Activated CD4-positive, alpha-beta memory T cell treated with anti-CD3 and anti-CD28 coated beads for 36 hours (primary cell): ENCODE data around the gene AFF3. TPM values are rescaled to one million over a fixed set of nuclear protein-coding genes. Genes with fewer than 3 reads are reported as not detected.

ENCODE experiments used
- CTCF ChIA-PET: fragments of 350-600 bp; sonication (Branson Sonifier 250); formaldehyde crosslinking; loops from one replicate; lab custom pipeline; 2021; ENCODE audit warnings: antibody characterized with exemption, inconsistent platforms; lab: Charles Lee
- POLR2A ChIA-PET: fragments of 350-600 bp; sonication (Branson Sonifier 250); formaldehyde crosslinking; loops from one replicate; lab custom pipeline; 2021; ENCODE audit warnings: antibody characterized with exemption; lab: Charles Lee
- DNase-seq: peaks from one replicate; pipeline ENCODE4 v3.0.0-alpha.2; 2020
- H3K27ac Mint-ChIP-seq: one replicate; pipeline ENCODE4 v1.8.0; 2021; ENCODE audit warnings: mixed read lengths
- H3K27me3 Mint-ChIP-seq: one replicate; pipeline ENCODE4 v1.8.0; 2021; ENCODE audit warnings: mixed read lengths
- H3K36me3 Mint-ChIP-seq: one replicate; pipeline ENCODE4 v1.8.0; 2021; ENCODE audit warnings: mixed read lengths
- H3K4me1 Mint-ChIP-seq: one replicate; pipeline ENCODE4 v1.8.0; 2021; ENCODE audit warnings: low read depth, mixed read lengths
- H3K4me3 Mint-ChIP-seq: one replicate; pipeline ENCODE4 v1.8.0; 2021; ENCODE audit warnings: mild to moderate bottlenecking, mixed read lengths
- H3K9me3 Mint-ChIP-seq: one replicate; pipeline ENCODE4 v1.8.0; 2021; ENCODE audit warnings: mixed read lengths
- intact Hi-C: fragments of 100-400 bp; cut with micrococcal nuclease; formaldehyde crosslinking; loops from one replicate; pipeline ENCODE4 v1.15.1; 2023
- total RNA-seq, 2 experiments: library from RNA; stranded (reverse); gene quantifications; one replicate each; pipeline ENCODE4 v1.2.3, GENCODE V29; 2021

Gene AFF3
- total RNA-seq, 2 experiments from 2014 or later, result 0.22 to 0.59 TPM

DNA sequence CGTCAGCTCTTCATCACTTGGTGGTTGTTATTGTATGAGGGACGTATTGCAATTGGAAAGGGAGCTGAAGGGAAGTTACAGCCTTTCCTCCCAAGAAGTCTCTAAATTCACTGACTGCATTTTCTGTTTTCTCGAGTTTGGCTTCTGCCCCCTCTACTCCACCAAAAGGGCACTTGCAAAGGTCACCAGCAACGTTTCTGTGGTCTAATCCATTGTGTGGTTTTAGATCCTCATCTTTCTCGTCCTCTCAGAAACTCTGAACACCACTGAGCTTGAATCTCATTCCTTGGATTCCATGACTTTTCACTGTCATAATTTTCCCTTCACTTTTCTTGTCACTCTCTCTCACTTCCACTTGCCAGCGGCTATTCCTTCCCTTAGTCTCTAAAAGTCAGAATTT lies 308.0 kb downstream of the AFF3 start:
- H3K27me3 Mint-ChIP-seq, result no peaks in the 10 kb centered on the region
- CTCF ChIA-PET, result no interaction called here
- POLR2A ChIA-PET, result no interaction called here
- no peak overlapping the region for H3K4me3 Mint-ChIP-seq
- no peaks in the 10 kb centered on the region for H3K4me1 Mint-ChIP-seq
- no peak for DNase-seq
- H3K27ac Mint-ChIP-seq, result no peak overlapping the region
- intact Hi-C loops, result no loop called here
- H3K36me3 Mint-ChIP-seq, result no peaks in the 10 kb centered on the region
- no peaks in the 10 kb centered on the region for H3K9me3 Mint-ChIP-seq

DNA sequence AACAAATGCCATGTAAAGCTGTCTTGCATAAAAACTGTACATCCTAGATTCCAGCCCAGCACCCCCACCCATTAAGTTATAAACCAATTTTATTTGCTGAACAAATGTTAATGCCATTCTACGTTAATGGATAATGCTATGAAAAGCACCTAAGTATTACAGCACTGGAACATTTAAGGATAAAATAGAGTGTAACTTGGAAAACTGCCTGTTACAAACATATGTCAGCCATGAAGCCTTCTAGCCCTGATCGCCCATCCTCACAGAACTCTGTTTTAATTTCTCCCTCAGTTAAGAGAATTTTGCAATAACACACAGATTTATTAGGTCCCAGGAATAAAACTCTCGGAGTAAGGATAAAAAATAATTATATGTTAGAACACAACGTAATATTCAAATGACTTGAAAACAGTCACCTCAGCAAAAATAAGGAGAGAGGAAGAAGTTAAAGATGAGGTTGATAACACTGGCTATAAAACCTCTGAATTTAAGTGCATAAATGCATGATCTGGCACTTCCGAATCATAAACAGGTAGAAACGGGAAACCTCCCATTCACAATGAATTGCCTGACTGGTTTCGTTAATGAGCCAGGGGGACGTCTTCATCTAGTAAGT lies 308.7 kb downstream of the AFF3 start:
- DNase-seq, result no peak
- H3K27me3 Mint-ChIP-seq, result no peaks in the 10 kb centered on the region
- H3K9me3 Mint-ChIP-seq, result no peaks in the 10 kb centered on the region
- H3K27ac Mint-ChIP-seq, result no peak overlapping the region
- ChIA-PET POLR2A (no interaction called here), CTCF (no interaction called here)
- intact Hi-C loops, result no loop called here
- H3K4me3 Mint-ChIP-seq, result no peak overlapping the region
- no peaks in the 10 kb centered on the region for H3K36me3 Mint-ChIP-seq
- no peaks in the 10 kb centered on the region for H3K4me1 Mint-ChIP-seq

DNA sequence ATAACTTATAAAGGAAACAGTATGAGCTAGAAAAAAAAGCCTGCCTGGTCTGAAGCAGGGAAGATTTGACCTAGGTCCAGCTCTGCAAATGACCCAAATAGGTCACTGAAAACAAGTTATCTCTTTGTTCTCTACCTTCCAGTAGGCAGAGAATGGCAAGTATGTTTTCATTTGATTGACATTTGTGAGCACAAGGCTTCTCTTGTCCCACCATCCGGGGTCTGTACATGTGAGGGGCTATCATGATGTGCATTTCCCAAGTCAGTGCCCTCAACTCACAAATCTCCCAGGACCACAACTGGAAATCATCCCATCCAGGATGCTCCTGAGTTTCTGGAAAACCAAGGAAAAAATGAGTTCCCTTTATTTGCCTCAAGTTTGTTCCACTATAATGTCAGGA lies 309.5 kb downstream of the AFF3 start:
- Mint-ChIP-seq H3K9me3 (no peaks in the 10 kb centered on the region), H3K27me3 (no peaks in the 10 kb centered on the region), H3K4me3 (no peak overlapping the region), H3K4me1 (no peaks in the 10 kb centered on the region), H3K27ac (no peak overlapping the region), H3K36me3 (no peaks in the 10 kb centered on the region)
- CTCF ChIA-PET, result no interaction called here
- intact Hi-C loops, result no loop called here
- POLR2A ChIA-PET, result no interaction called here
- no peak for DNase-seq

DNA sequence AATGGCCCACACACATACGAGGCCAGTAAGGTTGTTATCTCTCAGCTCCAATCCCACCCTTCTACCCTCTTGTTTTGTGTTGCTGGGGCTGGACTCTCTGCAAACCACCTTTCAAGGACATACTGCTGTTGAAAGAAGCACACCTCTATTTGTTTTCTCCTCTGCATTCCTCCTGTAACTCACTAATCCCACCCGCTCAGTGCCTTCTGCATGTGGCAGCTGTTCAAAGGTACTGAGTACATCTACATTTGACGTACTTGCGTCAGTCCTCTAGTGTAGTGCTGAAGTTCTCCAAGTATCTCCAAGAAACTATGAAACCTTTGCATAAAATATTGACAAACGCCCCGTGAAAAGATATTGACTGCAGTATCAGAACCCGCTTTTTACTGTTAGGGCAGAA lies 310.6 kb downstream of the AFF3 start:
- Mint-ChIP-seq H3K4me1 (peaks cover 5% of the 10 kb centered on the region), H3K36me3 (no peaks in the 10 kb centered on the region), H3K9me3 (no peaks in the 10 kb centered on the region), H3K27me3 (no peaks in the 10 kb centered on the region), H3K4me3 (no peak overlapping the region), H3K27ac (no peak overlapping the region)
- no peak for DNase-seq
- ChIA-PET POLR2A (no interaction called here), CTCF (no interaction called here)
- intact Hi-C loops, result no loop called here

DNA sequence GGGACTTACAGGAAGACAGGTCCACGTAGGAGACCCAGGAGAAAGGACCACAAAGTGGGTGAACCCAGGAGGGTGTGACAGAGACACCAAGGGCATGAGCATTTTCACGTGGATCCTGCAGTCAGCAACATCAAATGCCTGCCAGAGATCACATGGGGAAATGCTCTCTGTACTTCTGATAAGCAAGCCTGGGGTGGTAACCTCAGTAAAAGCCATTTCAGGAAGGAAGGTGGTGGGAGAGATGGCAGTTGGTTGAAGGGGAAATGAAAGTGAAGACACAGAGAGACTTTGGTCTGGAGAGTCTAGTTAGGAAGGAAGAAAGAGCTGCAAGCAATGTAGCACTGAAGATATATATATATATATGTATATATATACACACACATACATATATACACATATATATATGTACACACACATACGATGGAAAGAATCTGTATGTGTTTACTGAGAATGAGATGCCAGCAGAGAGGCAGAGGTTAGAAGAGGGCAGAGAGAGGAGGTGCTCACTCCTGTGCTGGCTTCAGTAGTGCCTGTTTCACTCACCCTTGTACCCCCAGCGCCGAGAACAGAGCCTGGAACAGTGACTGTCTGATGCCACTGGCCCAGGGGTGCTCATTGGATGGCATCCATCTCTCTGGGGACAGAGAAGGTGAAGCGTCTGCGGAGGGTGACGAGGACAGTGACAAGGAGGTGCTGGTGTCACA lies 314.9 kb downstream of the AFF3 start:
- Mint-ChIP-seq H3K9me3 (no peaks in the 10 kb centered on the region), H3K4me3 (no peak overlapping the region), H3K36me3 (no peaks in the 10 kb centered on the region), H3K27me3 (no peaks in the 10 kb centered on the region), H3K4me1 (peaks cover 5% of the 10 kb centered on the region), H3K27ac (no peak overlapping the region)
- ChIA-PET POLR2A (no interaction called here), CTCF (interaction anchor here (0.5 kb wide), 1 partner anchor 378 kb away, joined by 3 read pairs; no protein-coding TSS in a partner anchor)
- intact Hi-C loops, result no loop called here
- DNase-seq, result no peak

DNA sequence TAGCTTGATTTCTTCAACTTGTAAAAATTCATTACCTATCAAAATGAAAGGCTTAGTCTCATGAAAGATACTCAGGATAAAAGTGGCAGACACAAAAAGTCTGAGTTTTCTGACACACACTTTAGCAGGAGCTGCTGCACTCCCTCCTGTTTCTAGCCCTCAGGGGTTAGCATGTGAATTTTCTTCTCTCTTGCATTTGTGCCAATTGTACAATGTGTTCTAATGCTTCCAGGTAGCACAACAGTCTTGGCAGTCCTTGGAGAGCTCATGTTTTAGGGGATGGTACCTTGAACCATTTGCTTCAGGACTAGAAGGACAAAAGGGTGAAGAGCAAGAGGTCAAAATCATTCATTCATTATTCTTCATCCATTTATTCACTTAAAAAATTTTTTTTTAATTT lies 316.8 kb downstream of the AFF3 start:
- Mint-ChIP-seq H3K4me3 (no peak overlapping the region), H3K36me3 (no peaks in the 10 kb centered on the region), H3K4me1 (peaks cover 5% of the 10 kb centered on the region), H3K27me3 (no peaks in the 10 kb centered on the region), H3K9me3 (no peaks in the 10 kb centered on the region), H3K27ac (no peak overlapping the region)
- no peak for DNase-seq
- CTCF ChIA-PET, result no interaction called here
- POLR2A ChIA-PET, result no interaction called here
- intact Hi-C loops, result no loop called here

DNA sequence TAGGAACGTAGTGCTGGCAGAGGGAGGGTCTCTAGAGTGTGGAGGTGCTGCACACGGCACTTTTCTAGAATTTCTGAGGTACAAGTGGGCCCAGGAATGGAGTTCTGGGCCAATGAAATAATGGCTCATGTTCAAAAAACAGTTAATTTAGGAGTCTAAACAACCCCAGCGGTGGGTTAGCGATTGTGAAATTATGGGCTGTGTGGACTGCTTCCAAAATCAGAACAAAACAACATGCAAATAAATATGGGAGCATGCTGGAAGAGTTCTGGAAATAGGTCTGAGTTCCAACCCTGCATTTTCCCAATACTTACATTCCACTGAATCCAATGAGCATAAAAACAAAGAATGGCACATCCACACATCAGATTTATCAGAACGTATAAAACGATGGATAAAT lies 317.6 kb downstream of the AFF3 start:
- no peaks in the 10 kb centered on the region for H3K27me3 Mint-ChIP-seq
- DNase-seq, result no peak
- no peaks in the 10 kb centered on the region for H3K36me3 Mint-ChIP-seq
- no peak overlapping the region for H3K27ac Mint-ChIP-seq
- peaks cover 5% of the 10 kb centered on the region for H3K4me1 Mint-ChIP-seq
- H3K9me3 Mint-ChIP-seq, result no peaks in the 10 kb centered on the region
- CTCF ChIA-PET, result no interaction called here
- no peak overlapping the region for H3K4me3 Mint-ChIP-seq
- intact Hi-C loops, result no loop called here
- POLR2A ChIA-PET, result no interaction called here

DNA sequence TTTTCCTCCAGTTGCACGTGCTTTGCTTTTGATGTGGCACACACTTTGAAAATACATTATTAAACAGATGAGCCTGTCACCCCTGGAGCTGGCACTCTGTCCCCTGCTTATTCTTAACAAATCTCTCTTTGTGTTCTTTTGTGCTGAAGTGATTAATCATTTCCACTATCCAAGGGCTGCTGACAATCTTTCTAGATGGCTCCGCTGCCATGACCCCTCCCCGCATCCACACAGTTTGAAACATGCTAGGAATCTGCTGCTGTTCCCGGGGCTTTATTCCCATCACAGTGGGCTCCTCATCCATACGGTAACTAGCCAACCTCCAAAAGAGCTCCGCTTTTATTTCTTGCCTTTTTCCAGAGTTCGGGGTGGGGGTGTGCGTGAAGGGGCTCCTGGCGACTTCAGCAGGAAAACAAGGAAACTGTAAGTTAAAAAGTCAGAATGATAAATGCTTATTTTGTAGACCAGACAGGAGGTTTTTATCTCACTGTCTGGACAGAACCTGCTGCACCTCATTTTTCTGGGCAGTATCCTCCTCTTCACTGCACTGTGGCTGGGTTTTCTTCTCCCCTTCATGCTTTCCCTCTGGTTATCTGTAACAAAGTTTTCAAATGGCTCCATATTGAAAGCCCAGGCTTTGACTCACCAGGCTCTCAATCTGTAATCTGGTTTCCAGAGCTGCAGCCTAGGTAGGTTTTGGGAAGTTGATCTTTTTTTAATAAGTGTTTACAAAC lies 319.7 kb downstream of the AFF3 start:
- CTCF ChIA-PET, result no interaction called here
- POLR2A ChIA-PET, result no interaction called here
- DNase-seq, result no peak
- Mint-ChIP-seq H3K4me1 (peaks cover 5% of the 10 kb centered on the region), H3K36me3 (no peaks in the 10 kb centered on the region), H3K4me3 (no peak overlapping the region), H3K27me3 (no peaks in the 10 kb centered on the region), H3K27ac (no peak overlapping the region), H3K9me3 (no peaks in the 10 kb centered on the region)
- intact Hi-C loops, result no loop called here

DNA sequence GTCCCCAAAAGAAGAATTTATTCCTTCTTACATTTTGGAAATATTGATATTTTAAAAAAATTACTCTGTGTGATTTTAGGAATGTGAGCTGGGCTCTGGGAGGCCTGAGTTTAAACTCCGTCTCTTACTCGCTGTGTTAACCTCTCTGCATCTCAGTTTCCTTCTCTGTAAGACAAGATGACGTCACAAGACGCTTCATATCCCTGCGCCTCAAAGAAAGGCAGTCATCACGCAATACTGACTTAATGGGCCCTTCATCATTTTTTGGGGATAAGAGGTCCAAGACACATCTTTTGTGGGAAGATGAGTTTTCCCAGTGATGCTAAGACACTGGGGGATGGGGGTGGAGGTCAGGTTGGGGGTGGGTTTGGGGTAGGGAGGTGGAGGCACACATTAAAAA lies 320.4 kb downstream of the AFF3 start:
- Mint-ChIP-seq H3K27ac (no peak overlapping the region), H3K36me3 (no peaks in the 10 kb centered on the region), H3K9me3 (no peaks in the 10 kb centered on the region), H3K4me3 (no peak overlapping the region), H3K4me1 (peaks cover under 1% of the 10 kb centered on the region), H3K27me3 (no peaks in the 10 kb centered on the region)
- ChIA-PET CTCF (no interaction called here), POLR2A (no interaction called here)
- intact Hi-C loops, result no loop called here
- DNase-seq, result no peak

DNA sequence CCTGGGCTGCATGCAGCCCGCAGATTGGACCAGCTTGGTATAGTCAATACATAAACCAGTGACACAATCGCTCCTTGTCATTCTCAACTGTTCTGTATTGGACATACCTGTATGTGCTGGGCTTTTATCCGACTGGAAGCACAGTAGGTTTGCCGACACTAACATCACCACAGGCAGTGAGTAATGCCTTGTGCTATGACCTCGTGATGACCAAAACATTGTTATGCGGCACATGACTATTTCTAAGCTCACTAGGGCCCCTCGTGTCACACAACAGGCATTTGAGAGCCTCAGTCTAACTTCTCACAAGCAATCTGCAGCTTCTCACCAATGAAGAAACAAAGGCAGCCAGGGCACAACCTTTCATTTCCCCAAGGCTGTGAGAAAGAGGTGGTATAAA lies 320.8 kb downstream of the AFF3 start:
- CTCF ChIA-PET, result interaction anchor here (1.9 kb wide), 1 partner anchor 262 kb away, joined by 6 read pairs; no protein-coding TSS in a partner anchor
- Mint-ChIP-seq H3K27ac (no peak overlapping the region), H3K27me3 (no peaks in the 10 kb centered on the region), H3K36me3 (no peaks in the 10 kb centered on the region), H3K4me1 (no peaks in the 10 kb centered on the region), H3K9me3 (no peaks in the 10 kb centered on the region), H3K4me3 (no peak overlapping the region)
- DNase-seq, result no peak
- POLR2A ChIA-PET, result no interaction called here
- intact Hi-C loops, result no loop called here

DNA sequence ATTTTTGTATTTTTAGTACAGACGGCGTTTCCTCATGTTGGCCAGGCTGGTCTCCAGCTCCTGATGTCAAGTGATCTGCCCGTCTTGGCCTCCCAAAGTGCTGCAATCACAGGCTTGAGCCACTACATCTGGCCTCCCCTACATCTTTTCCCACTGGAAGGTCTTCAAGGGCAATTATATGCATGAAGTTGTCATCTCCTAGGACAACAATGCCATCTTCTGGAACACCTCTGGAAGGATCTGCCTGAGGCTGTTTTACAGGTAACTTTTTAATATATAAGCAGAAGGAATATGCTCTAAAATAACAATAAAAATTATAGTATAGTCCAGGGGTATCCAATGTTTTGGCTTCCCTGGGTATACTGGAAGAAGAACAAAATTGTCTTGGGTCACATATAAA lies 321.4 kb downstream of the AFF3 start:
- Mint-ChIP-seq H3K36me3 (no peaks in the 10 kb centered on the region), H3K4me3 (no peak overlapping the region), H3K9me3 (no peaks in the 10 kb centered on the region), H3K4me1 (no peaks in the 10 kb centered on the region), H3K27ac (no peak overlapping the region), H3K27me3 (no peaks in the 10 kb centered on the region)
- intact Hi-C loops, result no loop called here
- ChIA-PET POLR2A (no interaction called here), CTCF (interaction anchor here (1.9 kb wide), 1 partner anchor 262 kb away, joined by 6 read pairs; no protein-coding TSS in a partner anchor)
- DNase-seq, result no peak

DNA sequence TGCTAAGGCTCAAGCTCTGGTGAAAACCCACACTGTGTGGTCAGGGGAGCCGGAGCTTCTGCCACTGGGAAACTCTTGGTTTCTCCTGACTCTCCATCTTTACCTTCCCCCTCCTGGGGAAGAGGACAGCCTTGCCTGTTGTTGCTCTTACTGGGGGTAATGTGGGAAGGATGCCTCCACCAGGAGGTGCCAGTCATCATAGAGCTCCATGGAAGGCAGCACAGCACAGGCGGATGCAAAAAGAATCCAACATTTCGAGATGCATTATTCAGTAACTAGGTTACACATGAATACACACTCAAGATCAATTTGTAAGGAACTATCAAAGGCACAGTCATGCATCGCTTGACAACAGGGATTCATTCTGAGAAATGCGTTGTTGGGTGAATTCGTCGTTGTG lies 322.6 kb downstream of the AFF3 start:
- Mint-ChIP-seq H3K4me3 (no peak overlapping the region), H3K27ac (no peak overlapping the region), H3K36me3 (no peaks in the 10 kb centered on the region), H3K27me3 (no peaks in the 10 kb centered on the region), H3K9me3 (no peaks in the 10 kb centered on the region), H3K4me1 (no peaks in the 10 kb centered on the region)
- DNase-seq, result no peak
- POLR2A ChIA-PET, result no interaction called here
- CTCF ChIA-PET, result interaction anchor here (0.9 to 1.9 kb wide), 5 partner anchors 246 to 441 kb away, joined by 3 to 6 read pairs (median 4); no protein-coding TSS in a partner anchor
- intact Hi-C loops, result no loop called here
